Esophagus muscularis mucosa (tissue), 4 donors: ENCODE results near the gene SLC41A3. TPM values are rescaled to one million over a fixed set of nuclear protein-coding genes. Genes with fewer than 3 reads are reported as not detected.
A peak's percentile ranks its signal among the peaks of the same experiment; 100 is the strongest.

Experiments
- DNase-seq: peaks from one replicate; pipeline ENCODE4 v3.0.0-alpha.2; 2017; ENCODE audit errors: extremely low spot score
- H3K27ac ChIP-seq, 4 donors: fragments of 200-600 bp; sonication (generic); replicated peaks in 1 of 4; 1 replicate in 3 of 4; 2 replicates in 1 of 4; pipeline ENCODE4 v1.5.1; 2016 to 2019; ENCODE audit warnings: mild to moderate bottlenecking in 1 of 4
- H3K27me3 ChIP-seq, 4 donors: fragments of 200-600 bp; sonication (generic); one replicate each; pipeline versions ENCODE4 v1.5.1 to v1.6.0; 2016 to 2019
- H3K36me3 ChIP-seq, 4 donors: fragments of 200-600 bp; sonication (generic); one replicate each; pipeline ENCODE4 v1.5.1; 2016 to 2019
- H3K4me1 ChIP-seq, 4 donors: fragments of 200-600 bp; sonication (generic); one replicate each; pipeline ENCODE4 v1.5.1; 2016 to 2019
- H3K4me3 ChIP-seq, 4 donors: fragments of 200-600 bp; sonication (generic); 1 replicate in 2 of 4; 2 replicates in 2 of 4; pipeline ENCODE4 v1.5.1; 2016 to 2019; ENCODE audit warnings: mild to moderate bottlenecking in 4 of 4, moderate library complexity in 1 of 4
- H3K9me3 ChIP-seq, 4 donors: fragments of 200-600 bp; sonication (generic); 1 replicate in 3 of 4; 2 replicates in 1 of 4; pipeline ENCODE4 v1.5.1; 2016 to 2019
- EP300 ChIP-seq: sonication (generic); formaldehyde crosslinking; IDR thresholded peaks from one replicate; pipeline ENCODE4 v1.6.1; 2017; ENCODE audit warnings: antibody characterized with exemption
- POLR2A ChIP-seq: fragments of 450-650 bp; IDR thresholded peaks from one replicate; pipeline ENCODE4 v1.6.1; 2017; ENCODE audit warnings: antibody characterized with exemption, moderate library complexity, mild to moderate bottlenecking, low read depth
- POLR2AphosphoS5 ChIP-seq, 2 donors: sonication (generic); formaldehyde crosslinking; IDR thresholded peaks; one replicate each; pipeline ENCODE4 v1.6.1; 2017; ENCODE audit warnings: antibody characterized with exemption in 2 of 2
- WGBS: methylation state at CpG from one replicate; pipeline ENCODE4 v1.1.5; 2018; 5-methylcytosine and 5-hydroxymethylcytosine counted together
- intact Hi-C: fragments of 100-400 bp; cut with DNase I; formaldehyde crosslinking; loops from one replicate; pipeline ENCODE4 v1.15.1; 2023
- total RNA-seq, 4 donors: library from RNA; depleted of rRNA; stranded (reverse); fragments of >200 nt; gene quantifications; one replicate each; pipeline versions ENCODE4 v1.1.0 to v1.2.1, GENCODE V29; 2016
- TF ChIP-seq, protein P1 (sequence below), 3 experiments: fragments of 200-600 bp in 2 of 3; fragments of 450-650 bp in 1 of 3; sonication (generic) in 2 of 3; IDR thresholded peaks; one replicate each; pipeline ENCODE4 v1.5.1; 2017 to 2019; ENCODE audit warnings: antibody characterized with exemption in 3 of 3, mild to moderate bottlenecking in 2 of 3, moderate library complexity in 1 of 3

Gene SLC41A3
- total RNA-seq, 4 donors from 2014 or later: 31.6 to 68.1 (median 38.9) TPM

DNA sequence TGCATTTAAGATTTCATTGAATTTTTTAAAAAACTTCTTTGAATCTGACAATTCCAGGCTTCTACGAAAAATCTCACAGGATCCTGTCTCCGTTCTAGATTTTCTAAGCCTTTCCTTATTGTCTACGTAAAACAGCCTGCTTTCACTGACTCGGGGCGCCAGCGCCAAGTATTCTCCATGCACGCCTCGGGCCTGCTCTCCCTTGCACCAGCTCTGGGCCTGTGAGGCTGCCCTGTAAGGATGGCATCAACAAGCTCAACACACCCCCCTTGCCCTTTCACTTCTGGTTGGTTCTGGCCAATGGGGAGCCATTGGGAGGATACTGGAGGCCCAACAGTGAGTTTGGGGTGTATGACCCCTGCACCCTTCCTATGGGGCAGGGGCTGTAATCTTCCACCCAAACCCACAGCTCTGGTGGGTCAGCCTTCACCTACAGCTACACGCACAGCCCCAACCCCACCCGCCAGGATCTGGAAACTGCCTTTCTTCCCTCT, 47.8 kb downstream of the SLC41A3 start:
- Histone ChIP-seq H3K27ac (no peak overlapping the region), H3K4me3 (no peak overlapping the region), H3K27me3 (no peaks in the 10 kb centered on the region), H3K4me1 (no peaks in the 10 kb centered on the region), H3K36me3 (peaks cover 4 to 48% (median 24%) of the 10 kb centered on the region in 4 donors), H3K9me3 (no peaks in the 10 kb centered on the region)
- WGBS: 97% methylated on average over 10 of the region's 10 CpGs
- TF ChIP-seq POLR2A (no peak), EP300 (no peak), POLR2AphosphoS5 (IDR thresholded peaks at IDR 0.05) (no peak)
- TF ChIP-seq, protein P1, sequence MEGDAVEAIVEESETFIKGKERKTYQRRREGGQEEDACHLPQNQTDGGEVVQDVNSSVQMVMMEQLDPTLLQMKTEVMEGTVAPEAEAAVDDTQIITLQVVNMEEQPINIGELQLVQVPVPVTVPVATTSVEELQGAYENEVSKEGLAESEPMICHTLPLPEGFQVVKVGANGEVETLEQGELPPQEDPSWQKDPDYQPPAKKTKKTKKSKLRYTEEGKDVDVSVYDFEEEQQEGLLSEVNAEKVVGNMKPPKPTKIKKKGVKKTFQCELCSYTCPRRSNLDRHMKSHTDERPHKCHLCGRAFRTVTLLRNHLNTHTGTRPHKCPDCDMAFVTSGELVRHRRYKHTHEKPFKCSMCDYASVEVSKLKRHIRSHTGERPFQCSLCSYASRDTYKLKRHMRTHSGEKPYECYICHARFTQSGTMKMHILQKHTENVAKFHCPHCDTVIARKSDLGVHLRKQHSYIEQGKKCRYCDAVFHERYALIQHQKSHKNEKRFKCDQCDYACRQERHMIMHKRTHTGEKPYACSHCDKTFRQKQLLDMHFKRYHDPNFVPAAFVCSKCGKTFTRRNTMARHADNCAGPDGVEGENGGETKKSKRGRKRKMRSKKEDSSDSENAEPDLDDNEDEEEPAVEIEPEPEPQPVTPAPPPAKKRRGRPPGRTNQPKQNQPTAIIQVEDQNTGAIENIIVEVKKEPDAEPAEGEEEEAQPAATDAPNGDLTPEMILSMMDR (IDR thresholded peaks at IDR 0.05): no peak
- DNase-seq: peak; percentile 24
- intact Hi-C loops: no loop called here

DNA sequence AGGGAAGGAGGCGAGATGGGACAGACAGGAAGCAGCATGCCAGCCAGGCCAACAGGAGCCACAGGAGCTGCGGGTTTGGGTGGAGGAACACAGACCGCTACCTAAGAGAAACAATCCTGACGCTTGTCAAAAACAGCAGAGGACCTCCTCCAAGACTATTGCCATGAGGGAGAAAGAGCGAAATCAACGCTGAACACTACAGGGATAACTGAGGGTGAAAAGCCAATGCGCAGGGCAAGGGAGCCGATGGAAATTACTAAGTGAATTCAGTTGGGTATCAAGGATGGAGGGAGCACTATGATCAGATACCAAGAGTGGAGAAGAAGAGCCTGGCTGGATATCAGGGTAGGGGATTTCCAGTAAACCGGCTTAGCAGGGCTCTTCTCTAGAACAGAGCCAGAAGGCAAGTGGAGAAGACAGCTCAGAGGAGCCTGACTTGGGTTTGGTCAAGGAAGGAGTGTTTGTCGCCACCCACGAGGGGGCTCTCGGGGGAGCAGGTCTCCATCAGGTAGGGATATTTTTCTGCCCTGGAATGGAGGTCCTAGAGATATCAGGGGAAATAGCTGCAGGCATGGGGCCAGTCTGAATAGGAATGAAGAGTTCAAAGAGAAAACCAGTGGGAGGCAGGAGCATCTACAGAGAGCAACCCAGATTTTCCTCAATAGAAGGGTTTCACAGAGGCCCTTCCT, 48.4 kb downstream of the SLC41A3 start:
- TF ChIP-seq EP300: no peak
- TF ChIP-seq, protein P1 (IDR thresholded peaks at IDR 0.05): no peak
- TF ChIP-seq POLR2AphosphoS5 (IDR thresholded peaks at IDR 0.05): no peak
- no peak for TF ChIP-seq POLR2A
- no peak overlapping the region for H3K4me3 ChIP-seq
- peak; percentile 83 for DNase-seq
- H3K4me1 ChIP-seq: no peaks in the 10 kb centered on the region
- no peaks in the 10 kb centered on the region for H3K9me3 ChIP-seq
- WGBS: 91% methylated on average over 12 of the region's 12 CpGs
- H3K27ac ChIP-seq: no peak overlapping the region
- H3K27me3 ChIP-seq: no peaks in the 10 kb centered on the region
- intact Hi-C loops: no loop called here
- H3K36me3 ChIP-seq: peaks cover 4 to 48% (median 24%) of the 10 kb centered on the region in 4 donors

DNA sequence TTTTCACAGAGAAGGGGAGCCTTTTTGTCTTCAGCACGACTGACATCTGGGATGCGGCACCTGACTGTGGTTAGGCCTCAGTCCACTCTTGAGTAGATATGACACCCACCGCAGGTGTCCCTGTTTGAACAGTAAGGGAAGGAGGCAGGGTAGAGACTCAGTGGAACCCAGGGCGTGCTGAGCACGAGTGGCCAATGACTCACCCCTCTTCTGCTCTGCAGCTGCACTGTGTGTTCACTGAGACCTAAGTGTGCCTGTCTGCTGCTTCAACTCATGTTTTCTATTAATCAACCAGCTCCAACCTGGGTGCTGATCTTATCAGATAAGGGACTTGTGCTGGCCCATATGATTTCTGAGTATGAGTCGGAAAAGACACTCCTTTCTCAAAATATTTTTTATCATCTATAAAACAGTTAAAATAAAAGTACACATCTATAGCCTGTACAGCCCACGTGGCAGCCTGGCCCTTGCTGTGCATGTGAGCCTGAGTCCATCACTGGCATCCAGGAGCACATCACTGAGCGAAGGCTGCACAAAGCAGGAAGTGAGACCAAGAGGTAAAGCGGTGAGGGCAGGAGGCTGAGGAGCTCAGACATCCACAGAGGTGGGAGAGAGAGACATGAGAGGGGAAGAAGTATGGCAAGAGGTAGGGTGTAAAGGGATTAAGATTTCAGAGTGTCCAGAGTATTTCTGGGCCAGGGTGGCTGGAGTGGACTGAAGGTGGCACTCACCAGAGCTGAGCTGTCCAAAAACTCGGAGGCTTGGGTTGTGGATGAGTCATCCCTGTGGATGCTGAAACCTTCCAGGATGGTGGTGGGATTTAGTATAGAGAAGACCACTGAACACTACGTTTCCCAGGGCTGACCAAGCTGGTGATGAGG, 49.2 kb downstream of the SLC41A3 start:
- Histone ChIP-seq H3K9me3 (no peaks in the 10 kb centered on the region), H3K4me1 (no peaks in the 10 kb centered on the region), H3K36me3 (peaks cover 4 to 48% (median 24%) of the 10 kb centered on the region in 4 donors), H3K4me3 (no peak overlapping the region), H3K27ac (no peak overlapping the region), H3K27me3 (no peaks in the 10 kb centered on the region)
- peak; percentile 83 for DNase-seq
- WGBS: 78% methylated on average over 11 of the region's 11 CpGs
- intact Hi-C loops: no loop called here
- TF ChIP-seq POLR2A (no peak), EP300 (no peak), POLR2AphosphoS5 (IDR thresholded peaks at IDR 0.05) (no peak)
- TF ChIP-seq, protein P1 (IDR thresholded peaks at IDR 0.05): no peak

- TF ChIP-seq POLR2AphosphoS5 (IDR thresholded peaks at IDR 0.05) (no peak), POLR2A (no peak), EP300 (no peak)
- TF ChIP-seq, protein P1 (IDR thresholded peaks at IDR 0.05): no peak
- no peaks in the 10 kb centered on the region for H3K27me3 ChIP-seq
- intact Hi-C loops: no loop called here
- WGBS: 88% methylated on average over 5 of the region's 5 CpGs
- no peaks in the 10 kb centered on the region for H3K4me1 ChIP-seq
- H3K36me3 ChIP-seq: peaks cover 4 to 55% (median 27%) of the 10 kb centered on the region in 4 donors
- H3K9me3 ChIP-seq: no peaks in the 10 kb centered on the region
- H3K4me3 ChIP-seq: no peak overlapping the region
- peak; percentile 45 for DNase-seq
- H3K27ac ChIP-seq: no peak overlapping the region
Observed at GRCh38 chr3:126033765-126034164, 50.2 kb downstream of the SLC41A3 start.
